CD4-positive, alpha-beta memory T cell (primary cell): Measurements from ENCODE around the gene EXOC6B. TPM values are rescaled to one million over a fixed set of nuclear protein-coding genes. Genes with fewer than 3 reads are reported as not detected.

ENCODE experiments used
- CTCF ChIA-PET: fragments of 350-600 bp; sonication (Branson Sonifier 250); formaldehyde crosslinking; loops from one replicate; lab custom pipeline; 2021; ENCODE audit warnings: inconsistent platforms; ENCODE audit not compliant: partially characterized antibody; lab: Charles Lee
- POLR2A ChIA-PET: fragments of 350-600 bp; sonication (Branson Sonifier 250); formaldehyde crosslinking; loops from one replicate; lab custom pipeline; 2021; ENCODE audit not compliant: partially characterized antibody; lab: Charles Lee
- DNase-seq, 5 donors: peaks; one replicate each; pipeline versions ENCODE4 v3.0.0 to v3.0.0-alpha.2; 2020 to 2022; ENCODE audit warnings: mixed read lengths in 1 of 5
- H3K27ac ChIP-seq: one replicate; pipeline ENCODE4 v1.7.0; 2013; ENCODE audit warnings: low read depth, low read length
- H3K27me3 ChIP-seq: 2 replicates; pipeline ENCODE4 v1.7.0; 2013; ENCODE audit warnings: mild to moderate bottlenecking, low read length, moderate library complexity; ENCODE audit not compliant: insufficient read depth
- H3K36me3 ChIP-seq: 2 replicates; pipeline ENCODE4 v1.7.0; 2013; ENCODE audit warnings: mild to moderate bottlenecking, low read length, moderate library complexity; ENCODE audit not compliant: insufficient read depth
- H3K4me1 ChIP-seq: 2 replicates; pipeline ENCODE4 v1.7.0; 2013; ENCODE audit warnings: mild to moderate bottlenecking, low read length, moderate library complexity; ENCODE audit not compliant: insufficient read depth
- H3K4me3 ChIP-seq, 2 donors: one replicate each; pipeline ENCODE4 v1.7.0; 2013; ENCODE audit warnings: low read length in 2 of 2, mild to moderate bottlenecking in 1 of 2
- H3K9me3 ChIP-seq, 2 donors: one replicate each; pipeline ENCODE4 v1.7.0; 2013; ENCODE audit warnings: low read length in 2 of 2, control low read depth in 1 of 2; ENCODE audit not compliant: control insufficient read depth in 1 of 2
- H3K27ac Mint-ChIP-seq, 7 donors: one replicate each; pipeline ENCODE4 v1.8.0; 2020 to 2021; ENCODE audit warnings: mixed read lengths in 7 of 7, mild to moderate bottlenecking in 6 of 7, inconsistent platforms in 3 of 7, moderate library complexity in 3 of 7
- H3K27me3 Mint-ChIP-seq, 2 donors: one replicate each; pipeline ENCODE4 v1.8.0; 2020 to 2021; ENCODE audit warnings: mixed read lengths in 2 of 2
- H3K36me3 Mint-ChIP-seq, 2 donors: one replicate each; pipeline ENCODE4 v1.8.0; 2020 to 2021; ENCODE audit warnings: mixed read lengths in 2 of 2, inconsistent platforms in 1 of 2, mild to moderate bottlenecking in 1 of 2
- H3K4me1 Mint-ChIP-seq, 4 donors: one replicate each; pipeline ENCODE4 v1.8.0; 2020 to 2021; ENCODE audit warnings: mixed read lengths in 4 of 4, mild to moderate bottlenecking in 1 of 4
- H3K4me3 Mint-ChIP-seq, 8 donors: one replicate each; pipeline ENCODE4 v1.8.0; 2020 to 2021; ENCODE audit warnings: mixed read lengths in 8 of 8, mild to moderate bottlenecking in 7 of 8, moderate library complexity in 6 of 8, inconsistent platforms in 3 of 8
- H3K9me3 Mint-ChIP-seq, 8 donors: one replicate each; pipeline ENCODE4 v1.8.0; 2020 to 2021; ENCODE audit warnings: mixed read lengths in 8 of 8, mild to moderate bottlenecking in 5 of 8, inconsistent platforms in 3 of 8, moderate library complexity in 1 of 8
- intact Hi-C: fragments of 100-400 bp; cut with micrococcal nuclease; formaldehyde crosslinking; loops from one replicate; pipeline ENCODE4 v1.15.1; 2023
- polyA plus RNA-seq, 2 donors: library from polyadenylated mRNA; unstranded; fragments of 300-500 nt; fragmentation: Illumina TruSeq; gene quantifications; one replicate each; pipeline ENCODE4 v1.2.3, GENCODE V29; 2021
- total RNA-seq, 2 experiments: library from RNA; stranded (reverse); gene quantifications; one replicate each; pipeline ENCODE4 v1.2.3, GENCODE V29; 2021

The EXOC6B gene
- total and polyA plus RNA-seq, 4 experiments from 2014 or later, result 1.3 to 19.8 (median 10.7) TPM

- POLR2A ChIA-PET, result no interaction called here
- H3K9me3 ChIP-seq, result no peaks in the 10 kb centered on the region
- intact Hi-C loops, result no loop called here
- Mint-ChIP-seq H3K27ac (peak overlapping the region in 1 of 7 donors; percentile 19), H3K4me1 (peaks cover 0 to 6% (median 3%) of the 10 kb centered on the region in 4 donors), H3K36me3 (peaks cover 13 to 37% of the 10 kb centered on the region in 2 donors), H3K9me3 (peaks cover 0 to 4% (median 1%) of the 10 kb centered on the region in 8 donors), H3K27me3 (no peaks in the 10 kb centered on the region), H3K4me3 (no peak overlapping the region)
- H3K4me3 ChIP-seq, result no peak overlapping the region
- no peak overlapping the region for H3K27ac ChIP-seq
- CTCF ChIA-PET, result no interaction called here
- no peaks in the 10 kb centered on the region for H3K4me1 ChIP-seq
- no peak for DNase-seq
- H3K36me3 ChIP-seq, result no peaks in the 10 kb centered on the region
- no peaks in the 10 kb centered on the region for H3K27me3 ChIP-seq
These were observed 150.6 kb downstream of the EXOC6B start for GRCh38 chr2:72674982-72675915.

DNA sequence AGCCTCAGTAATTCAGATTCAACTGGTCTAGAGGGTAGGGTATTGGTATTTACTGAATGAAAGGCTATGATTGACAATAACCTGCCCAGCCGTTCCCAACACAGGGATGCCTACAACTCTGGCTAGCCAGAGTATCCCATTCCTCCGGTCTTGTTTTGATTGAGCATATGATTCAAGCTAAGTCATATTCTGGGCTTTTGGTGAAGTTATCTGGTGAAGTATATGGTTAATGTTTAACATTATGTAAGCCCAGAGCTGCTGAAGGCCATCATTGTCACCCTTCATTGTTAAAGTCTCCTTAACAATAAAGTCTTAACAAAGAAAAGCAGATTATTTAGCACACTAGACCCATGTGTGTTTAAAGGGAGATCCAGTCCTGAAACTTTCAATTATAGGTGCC, 152.6 kb downstream of the EXOC6B start:
- POLR2A ChIA-PET, result no interaction called here
- H3K4me3 Mint-ChIP-seq, result no peak overlapping the region
- intact Hi-C loops, result no loop called here
- peaks cover 0 to 6% (median 3%) of the 10 kb centered on the region in 4 donors for H3K4me1 Mint-ChIP-seq
- DNase-seq, result no peak
- no peak overlapping the region for H3K27ac ChIP-seq
- no peak overlapping the region for H3K27ac Mint-ChIP-seq
- no peaks in the 10 kb centered on the region for H3K27me3 Mint-ChIP-seq
- H3K27me3 ChIP-seq, result no peaks in the 10 kb centered on the region
- H3K36me3 Mint-ChIP-seq, result peaks cover 20 to 43% of the 10 kb centered on the region in 2 donors
- H3K4me1 ChIP-seq, result no peaks in the 10 kb centered on the region
- CTCF ChIA-PET, result no interaction called here
- no peaks in the 10 kb centered on the region for H3K36me3 ChIP-seq
- no peak overlapping the region for H3K4me3 ChIP-seq
- H3K9me3 ChIP-seq, result no peaks in the 10 kb centered on the region
- peaks cover 0 to 14% (median 7%) of the 10 kb centered on the region in 8 donors for H3K9me3 Mint-ChIP-seq

GRCh38 chr2:72669121-72669520, 156.7 kb downstream of the EXOC6B start:
- POLR2A ChIA-PET, result no interaction called here
- no peak for DNase-seq
- Histone ChIP-seq H3K27me3 (no peaks in the 10 kb centered on the region), H3K4me3 (no peak overlapping the region), H3K9me3 (no peaks in the 10 kb centered on the region), H3K36me3 (no peaks in the 10 kb centered on the region), H3K27ac (no peak overlapping the region), H3K4me1 (no peaks in the 10 kb centered on the region)
- Mint-ChIP-seq H3K27ac (no peak overlapping the region), H3K4me3 (no peak overlapping the region), H3K9me3 (peaks cover 6 to 48% (median 39%) of the 10 kb centered on the region in 8 donors), H3K4me1 (peaks cover 0 to 6% (median 0%) of the 10 kb centered on the region in 4 donors), H3K36me3 (peaks cover 49 to 66% of the 10 kb centered on the region in 2 donors), H3K27me3 (no peaks in the 10 kb centered on the region)
- intact Hi-C loops, result no loop called here
- CTCF ChIA-PET, result no interaction called here

DNA sequence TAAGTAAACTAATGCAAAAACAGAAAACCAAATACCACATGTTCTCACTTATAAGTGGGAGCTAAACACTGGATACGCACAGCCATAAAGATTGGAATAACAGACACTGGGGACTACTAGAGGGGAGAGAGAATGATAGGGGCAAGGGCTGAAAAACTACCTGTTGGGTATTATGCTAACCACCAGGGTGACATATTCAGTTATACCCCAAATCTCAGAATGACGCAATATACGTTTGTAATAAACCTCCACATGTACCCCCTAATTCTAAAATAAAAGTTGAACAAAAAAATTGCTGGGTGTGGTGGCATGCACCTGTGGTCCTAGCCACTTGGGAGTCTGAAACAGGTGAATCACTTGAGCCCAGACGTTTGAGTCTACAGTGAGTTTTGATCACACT, 157.2 kb downstream of the EXOC6B start:
- ChIA-PET CTCF (no interaction called here), POLR2A (no interaction called here)
- no peak for DNase-seq
- Histone ChIP-seq H3K9me3 (no peaks in the 10 kb centered on the region), H3K36me3 (no peaks in the 10 kb centered on the region), H3K4me1 (no peaks in the 10 kb centered on the region), H3K4me3 (no peak overlapping the region), H3K27ac (no peak overlapping the region), H3K27me3 (no peaks in the 10 kb centered on the region)
- Mint-ChIP-seq H3K36me3 (peaks cover 51 to 61% of the 10 kb centered on the region in 2 donors), H3K27me3 (no peaks in the 10 kb centered on the region), H3K4me3 (no peak overlapping the region), H3K9me3 (peaks cover 6 to 52% (median 42%) of the 10 kb centered on the region in 8 donors), H3K4me1 (peaks cover 0 to 6% (median 0%) of the 10 kb centered on the region in 4 donors), H3K27ac (no peak overlapping the region)
- intact Hi-C loops, result no loop called here

DNA sequence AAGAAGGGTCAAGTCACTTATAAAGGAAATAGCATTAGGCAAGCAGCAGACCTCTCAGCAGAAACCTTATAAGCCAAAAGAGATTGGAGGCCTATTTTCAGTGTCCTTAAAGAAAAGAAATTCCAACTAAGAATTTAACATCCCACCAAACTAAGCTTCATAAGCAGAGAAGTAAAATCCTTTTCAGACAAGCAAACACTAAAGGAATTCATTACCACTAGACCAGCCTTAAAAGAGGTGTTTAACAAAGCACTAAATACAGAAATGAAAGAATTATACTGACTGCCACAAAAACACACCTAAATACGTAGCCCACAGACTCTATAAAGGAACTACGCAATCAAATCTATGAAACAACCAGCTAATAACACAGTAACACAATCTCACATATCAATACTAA, 160.4 kb downstream of the EXOC6B start:
- no peak overlapping the region for H3K4me3 ChIP-seq
- no peaks in the 10 kb centered on the region for H3K36me3 ChIP-seq
- CTCF ChIA-PET, result no interaction called here
- Mint-ChIP-seq H3K9me3 (peaks cover 4 to 58% (median 40%) of the 10 kb centered on the region in 8 donors), H3K4me3 (no peak overlapping the region), H3K36me3 (peaks cover 46 to 48% of the 10 kb centered on the region in 2 donors), H3K4me1 (peaks cover 0 to 1% (median 0%) of the 10 kb centered on the region in 4 donors), H3K27me3 (no peaks in the 10 kb centered on the region), H3K27ac (no peak overlapping the region)
- no peaks in the 10 kb centered on the region for H3K4me1 ChIP-seq
- intact Hi-C loops, result no loop called here
- no peaks in the 10 kb centered on the region for H3K9me3 ChIP-seq
- H3K27ac ChIP-seq, result no peak overlapping the region
- no peak for DNase-seq
- no peaks in the 10 kb centered on the region for H3K27me3 ChIP-seq
- POLR2A ChIA-PET, result no interaction called here

DNA sequence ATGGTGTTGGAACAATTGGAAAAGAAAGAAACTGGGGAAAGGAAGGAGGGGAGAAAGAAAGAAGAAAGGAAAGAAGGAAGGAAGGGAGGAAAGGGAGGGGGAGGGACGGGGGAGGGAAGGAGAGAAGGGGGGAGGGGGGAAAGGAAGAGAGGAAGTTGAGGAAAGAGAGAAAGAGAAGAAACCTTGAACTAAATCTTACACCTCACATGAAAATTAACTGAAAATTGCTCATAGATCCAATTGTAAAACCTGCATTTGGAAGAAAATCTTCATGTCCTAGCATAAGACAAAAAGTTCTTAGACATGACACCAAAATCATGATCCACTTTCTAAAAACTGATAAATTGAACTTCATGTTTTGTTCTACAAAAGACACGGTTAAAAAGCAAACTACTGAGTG, 163.8 kb downstream of the EXOC6B start:
- no peak for DNase-seq
- intact Hi-C loops, result no loop called here
- Mint-ChIP-seq H3K36me3 (peaks cover 28 to 34% of the 10 kb centered on the region in 2 donors), H3K27ac (no peak overlapping the region), H3K9me3 (peaks cover 4 to 32% (median 23%) of the 10 kb centered on the region in 8 donors), H3K27me3 (no peaks in the 10 kb centered on the region), H3K4me1 (peaks cover 0 to 1% (median 0%) of the 10 kb centered on the region in 4 donors), H3K4me3 (no peak overlapping the region)
- ChIA-PET CTCF (no interaction called here), POLR2A (no interaction called here)
- H3K9me3 ChIP-seq, result no peaks in the 10 kb centered on the region
- H3K27me3 ChIP-seq, result no peaks in the 10 kb centered on the region
- H3K4me3 ChIP-seq, result no peak overlapping the region
- H3K27ac ChIP-seq, result no peak overlapping the region
- no peaks in the 10 kb centered on the region for H3K36me3 ChIP-seq
- no peaks in the 10 kb centered on the region for H3K4me1 ChIP-seq

- H3K27ac ChIP-seq, result no peak overlapping the region
- Mint-ChIP-seq H3K27me3 (no peaks in the 10 kb centered on the region), H3K4me1 (peaks cover 0 to 1% (median 0%) of the 10 kb centered on the region in 4 donors), H3K4me3 (no peak overlapping the region), H3K9me3 (peaks cover 3 to 32% (median 28%) of the 10 kb centered on the region in 8 donors), H3K27ac (no peak overlapping the region), H3K36me3 (peaks cover 22 to 43% of the 10 kb centered on the region in 2 donors)
- no peaks in the 10 kb centered on the region for H3K27me3 ChIP-seq
- no peak for DNase-seq
- H3K9me3 ChIP-seq, result no peaks in the 10 kb centered on the region
- H3K4me3 ChIP-seq, result no peak overlapping the region
- H3K4me1 ChIP-seq, result no peaks in the 10 kb centered on the region
- CTCF ChIA-PET, result no interaction called here
- POLR2A ChIA-PET, result no interaction called here
- intact Hi-C loops, result no loop called here
- no peaks in the 10 kb centered on the region for H3K36me3 ChIP-seq
These were observed 176.0 kb downstream of the EXOC6B start for GRCh38 chr2:72649810-72650209.
